SW480 (cell line): ENCODE data around the gene KCND2.
A peak's percentile ranks its signal among the peaks of the same experiment; 100 is the strongest.
"Not testable (repeated sequence)": the region's sequence is repeated elsewhere in the genome, so short reads cannot be mapped to it uniquely, and the experiment has no call there.

Experiments
- DNase-seq: peaks from one replicate; pipeline ENCODE4 v3.0.0-alpha.2; 2016; ENCODE audit warnings: low spot score

The KCND2 gene

DNA sequence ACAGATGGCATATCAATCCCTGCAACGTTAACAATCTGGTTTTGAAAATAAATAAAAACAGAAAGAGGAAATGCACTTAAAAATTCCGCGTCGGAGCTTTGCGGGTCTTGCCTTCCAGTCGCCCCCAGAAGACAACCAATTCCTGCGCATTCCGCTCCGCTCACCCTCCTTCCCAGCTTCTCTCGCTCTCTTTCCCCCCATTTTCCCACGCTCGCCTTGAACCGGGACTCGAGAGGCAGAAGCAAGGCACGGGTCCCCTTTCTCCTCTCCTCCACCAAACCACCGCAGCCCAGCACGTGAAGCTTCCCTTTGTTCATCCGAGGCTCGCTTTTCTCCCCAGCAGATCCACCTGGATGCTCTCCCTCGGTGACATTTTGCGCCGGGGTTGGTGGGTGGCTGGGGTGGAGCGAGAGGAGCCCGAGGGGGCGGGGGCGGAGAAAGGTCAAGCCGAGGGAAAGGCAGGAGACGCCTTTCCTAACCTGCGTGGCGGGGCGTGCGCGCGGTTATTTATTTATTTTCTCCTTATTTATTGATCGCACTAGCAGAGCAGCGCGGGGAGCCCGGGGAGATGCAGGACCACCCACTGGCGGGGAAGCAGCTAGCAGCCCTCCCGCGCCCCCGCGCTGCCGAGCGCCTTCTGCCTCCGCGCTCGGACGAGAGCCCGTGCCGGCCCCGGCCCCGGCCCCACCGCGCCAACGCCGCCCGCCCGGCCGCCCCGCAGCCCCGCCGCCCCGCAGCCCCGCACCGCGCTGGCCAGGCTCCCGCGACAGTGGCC lies at the start of gene KCND2:
Gene KCND2 (plus strand): TSS at position 475 of the 775 bp plus-strand sequence.
- peak; percentile 8 for DNase-seq

DNA sequence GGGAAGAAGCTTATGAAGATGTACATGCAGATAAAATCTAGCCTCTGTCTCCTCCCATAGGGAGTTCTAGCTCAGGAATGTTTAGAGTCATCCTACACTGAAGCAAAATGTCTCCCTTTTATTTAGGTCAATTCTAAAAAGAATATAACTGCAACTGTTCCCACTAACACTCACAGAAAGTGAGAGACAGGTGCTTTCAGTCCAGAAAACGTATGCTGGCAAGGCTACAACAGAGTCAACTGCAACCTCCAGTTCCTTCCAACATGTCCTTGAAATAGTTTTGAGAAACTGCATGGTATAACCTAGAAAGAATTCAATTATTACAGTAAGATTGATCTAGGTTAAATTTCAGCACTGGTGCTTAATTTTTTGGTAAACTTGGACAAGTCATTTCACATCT lies 46.8 kb upstream of the KCND2 start:
- DNase-seq, result no peak

DNA sequence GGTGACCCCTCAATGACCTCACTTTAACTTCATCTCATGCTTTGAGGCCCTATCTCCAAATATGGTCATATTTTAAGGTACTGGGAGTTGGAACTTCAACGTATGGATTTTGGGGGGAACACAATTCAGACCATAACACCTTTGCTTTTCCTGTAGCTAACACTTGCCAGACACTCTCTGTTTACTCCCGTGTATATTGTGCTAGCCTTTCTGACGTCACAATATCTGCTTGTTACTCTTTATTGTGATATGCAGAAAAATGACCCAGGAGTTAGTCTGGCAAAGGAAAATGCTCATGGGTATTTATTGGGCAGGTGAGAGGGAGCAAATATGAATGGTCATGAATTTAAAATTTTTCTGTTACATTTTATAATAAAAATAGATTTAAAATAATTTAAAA lies 45.7 kb upstream of the KCND2 start:
- no peak for DNase-seq

DNA sequence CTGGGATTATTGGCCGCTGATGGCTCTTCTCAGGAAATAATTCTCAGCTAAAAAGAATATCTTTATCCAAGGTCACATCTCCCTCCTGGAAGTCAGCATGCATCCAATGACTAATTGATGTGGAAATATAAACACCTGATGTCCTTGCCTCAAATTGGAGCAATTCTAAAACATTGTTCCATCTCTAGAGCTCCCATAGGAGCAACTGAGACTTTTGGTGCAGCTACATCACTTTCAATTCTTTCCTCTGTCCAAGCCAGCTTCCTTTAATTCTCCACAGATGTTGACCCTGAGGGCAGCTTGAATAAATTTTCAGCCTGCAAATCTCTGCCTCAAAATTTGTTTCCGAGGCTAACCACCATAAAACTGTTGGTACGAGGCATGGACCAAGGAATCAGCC lies 43.9 kb upstream of the KCND2 start:
- DNase-seq, result no peak

DNA sequence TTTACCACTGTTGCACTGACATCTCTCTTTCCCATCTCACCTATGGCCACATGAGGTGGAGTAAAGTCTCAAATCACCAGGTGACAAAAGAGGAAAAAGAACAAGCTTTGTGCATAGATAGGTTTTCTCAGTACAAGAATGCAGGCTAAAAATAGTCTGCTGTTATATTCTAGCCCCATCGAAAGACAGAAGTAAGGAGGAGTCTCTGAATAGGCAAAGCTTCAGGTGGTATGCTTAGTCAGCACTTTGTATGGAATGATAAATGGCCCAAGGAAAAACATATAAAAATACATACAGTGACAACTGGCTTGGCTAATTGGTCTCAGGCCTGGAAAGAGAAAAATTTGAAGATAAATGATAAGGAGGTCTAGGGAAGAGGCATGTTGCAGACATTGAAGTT lies 39.6 kb upstream of the KCND2 start:
- DNase-seq, result no peak

DNA sequence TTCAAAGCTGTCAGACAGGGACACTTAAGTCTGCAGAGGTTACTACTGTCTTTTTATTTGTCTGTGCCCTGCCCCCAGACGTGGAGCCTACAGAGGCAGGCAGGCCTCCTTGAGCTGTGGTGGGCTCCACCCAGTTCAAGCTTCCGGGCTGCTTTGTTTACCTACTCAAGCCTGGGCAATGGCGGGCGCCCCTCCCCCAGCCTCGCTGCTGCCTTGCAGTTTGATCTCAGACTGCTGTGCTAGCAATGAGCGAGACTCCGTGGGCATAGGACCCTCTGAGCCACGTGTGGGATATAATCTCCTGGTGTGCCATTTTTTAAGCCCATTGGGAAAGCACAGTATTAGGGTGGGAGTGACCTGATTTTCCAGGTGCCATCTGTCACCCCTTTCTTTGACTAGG lies 32.6 kb upstream of the KCND2 start:
- DNase-seq, result not testable (repeated sequence)

DNA sequence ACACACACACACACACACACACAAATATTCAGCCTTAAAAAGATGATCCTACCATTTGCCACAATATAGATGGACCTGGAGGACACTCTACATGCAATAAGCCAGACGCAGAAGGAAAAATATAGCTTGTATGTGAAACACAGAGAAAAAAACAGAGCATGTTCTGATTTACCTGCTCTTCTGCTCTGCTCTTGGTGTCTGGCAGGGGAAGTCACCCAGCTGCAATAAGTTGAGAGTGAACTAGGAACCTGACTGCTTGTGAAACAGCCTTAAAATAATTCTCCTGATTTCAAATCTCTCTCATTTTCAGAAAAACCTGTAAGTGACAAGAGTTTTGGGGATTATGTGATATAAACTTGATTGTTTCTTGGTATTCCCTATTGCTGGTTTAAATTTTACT lies 31.0 kb upstream of the KCND2 start:
- DNase-seq, result no peak

DNA sequence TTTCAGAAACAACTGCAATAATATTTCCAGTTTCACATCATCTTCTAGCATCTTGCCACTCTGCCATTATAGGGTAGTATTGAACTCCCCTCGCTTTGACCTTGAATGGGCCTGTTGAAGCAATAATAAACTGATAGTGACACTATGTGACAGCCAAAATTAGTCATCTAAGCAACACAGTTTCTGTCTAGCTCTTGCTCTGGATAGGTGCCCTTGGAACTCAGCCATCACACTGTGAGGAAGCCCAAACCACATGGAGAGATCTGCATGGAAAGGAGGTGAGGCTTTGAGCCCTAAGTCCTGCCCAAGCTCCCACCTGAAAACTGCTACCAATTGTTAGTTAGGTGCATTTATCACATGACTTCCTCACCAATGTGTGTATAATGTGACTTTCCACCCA lies 18.1 kb upstream of the KCND2 start:
- DNase-seq, result no peak

DNA sequence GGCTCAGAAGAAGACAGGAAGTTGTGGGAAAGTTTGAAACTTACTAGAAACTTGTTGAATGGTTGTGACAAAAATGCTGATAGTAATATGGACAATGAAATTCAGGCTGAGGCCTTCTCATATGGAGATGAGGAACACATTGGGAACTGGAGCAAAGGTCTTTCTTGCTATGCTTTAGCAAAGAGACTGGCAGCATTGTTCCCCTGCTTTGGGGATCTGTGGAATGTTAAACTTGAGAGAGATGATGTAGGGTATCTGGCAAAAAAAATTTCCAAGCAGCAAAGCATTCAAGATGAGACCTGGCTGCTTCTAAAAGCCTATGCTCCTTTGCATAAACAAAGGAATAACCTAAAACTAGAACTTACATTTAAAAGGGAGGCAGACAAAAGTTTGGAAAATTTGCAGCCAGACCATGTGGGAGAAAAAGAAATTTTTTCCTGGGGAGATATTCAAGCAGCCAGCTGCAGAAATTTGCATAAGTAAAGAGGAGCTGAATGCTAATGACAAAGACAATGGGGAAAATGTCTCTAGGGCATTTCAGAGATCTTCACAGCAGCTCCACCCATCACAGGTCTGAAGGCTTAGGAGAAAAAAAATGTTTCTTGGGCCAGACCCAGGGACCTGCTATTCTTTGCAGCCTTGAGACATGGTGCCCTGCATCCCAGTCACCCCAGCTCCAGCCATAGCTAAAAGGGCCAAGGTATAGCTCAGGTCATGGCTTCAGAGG lies 16.5 kb upstream of the KCND2 start:
- no peak for DNase-seq

DNA sequence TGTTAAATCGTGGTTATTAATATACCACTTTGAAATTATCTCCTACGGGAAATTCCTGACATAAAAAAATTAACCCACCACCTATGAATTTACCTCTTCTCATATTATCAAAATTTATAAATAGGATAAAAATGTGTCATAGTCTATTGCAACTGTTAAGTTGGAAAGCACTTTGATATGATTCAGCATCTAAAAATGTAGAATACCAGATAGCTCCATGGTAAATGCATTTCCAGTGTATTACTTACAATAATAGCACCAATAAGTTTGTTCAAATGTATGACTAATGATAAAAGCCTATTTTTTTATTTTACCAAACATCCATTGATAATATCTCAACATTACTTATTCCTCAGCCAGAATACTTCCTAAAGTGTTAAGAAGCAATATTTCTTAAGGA lies 13.6 kb upstream of the KCND2 start:
- DNase-seq, result no peak

DNA sequence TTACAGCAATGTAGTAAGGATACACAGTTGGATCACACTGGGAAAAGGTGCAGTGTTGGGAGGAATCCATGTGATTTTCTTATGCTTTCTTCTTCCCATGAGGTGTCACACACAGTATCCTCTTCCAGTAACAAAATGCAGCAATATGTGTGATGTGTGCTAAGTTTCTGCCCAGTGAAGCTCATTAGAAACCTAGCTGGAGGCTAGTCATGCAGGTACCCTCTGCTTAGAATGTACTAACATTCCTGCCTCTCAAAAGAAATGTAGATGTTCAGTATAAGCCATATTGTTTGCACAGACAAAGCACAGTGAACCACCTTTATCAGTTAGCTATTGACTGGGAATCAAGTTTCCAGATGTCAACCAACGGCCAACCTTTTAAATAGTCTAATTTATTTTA lies 12.9 kb upstream of the KCND2 start:
- no peak for DNase-seq

DNA sequence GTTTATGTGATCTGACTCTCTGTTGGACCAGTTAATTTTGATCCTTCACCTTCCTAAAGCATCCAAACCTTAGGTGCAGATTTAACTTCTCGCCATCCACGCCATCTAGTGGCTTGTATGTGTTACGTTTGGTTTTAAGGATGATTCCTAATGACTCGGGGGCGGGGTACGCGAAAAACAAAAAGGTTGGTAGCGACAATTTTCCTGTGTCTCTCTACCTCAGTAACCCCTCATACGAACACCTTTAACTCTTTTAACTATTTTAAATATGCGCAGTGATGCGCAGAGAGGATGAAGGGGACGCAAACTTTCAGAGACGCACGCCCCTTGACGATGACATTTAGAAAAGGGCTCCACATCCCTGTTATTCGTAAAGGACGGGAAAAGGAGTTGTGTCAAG lies 714 bp upstream of the KCND2 start:
- peak; percentile 69 for DNase-seq

DNA sequence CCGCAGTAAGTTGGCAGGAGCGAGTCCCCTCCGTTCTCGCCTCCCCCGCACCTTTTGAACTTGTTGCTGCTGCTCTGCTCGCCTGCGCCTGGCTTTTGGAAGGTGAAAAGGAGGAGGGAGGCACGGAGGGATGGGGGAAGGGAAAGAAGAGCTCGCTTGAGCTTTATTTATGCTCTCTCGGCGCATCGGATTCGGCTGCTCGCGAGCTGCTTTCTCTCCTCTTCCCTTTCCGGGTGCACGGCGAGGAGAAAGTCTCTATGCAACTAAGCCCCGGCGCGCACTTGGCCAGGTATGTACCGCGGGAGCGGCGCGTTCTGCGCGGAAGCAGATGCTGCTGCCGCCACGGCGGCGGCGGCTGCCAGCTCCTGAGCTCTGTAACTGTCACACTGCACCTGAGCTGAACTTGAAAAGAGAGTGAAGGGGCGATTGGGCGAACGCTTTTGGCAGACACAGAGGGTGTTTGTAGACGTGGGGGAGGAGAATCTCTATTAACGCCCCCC lies 551 bp downstream of the KCND2 start:
- DNase-seq, result peak; percentile 32

DNA sequence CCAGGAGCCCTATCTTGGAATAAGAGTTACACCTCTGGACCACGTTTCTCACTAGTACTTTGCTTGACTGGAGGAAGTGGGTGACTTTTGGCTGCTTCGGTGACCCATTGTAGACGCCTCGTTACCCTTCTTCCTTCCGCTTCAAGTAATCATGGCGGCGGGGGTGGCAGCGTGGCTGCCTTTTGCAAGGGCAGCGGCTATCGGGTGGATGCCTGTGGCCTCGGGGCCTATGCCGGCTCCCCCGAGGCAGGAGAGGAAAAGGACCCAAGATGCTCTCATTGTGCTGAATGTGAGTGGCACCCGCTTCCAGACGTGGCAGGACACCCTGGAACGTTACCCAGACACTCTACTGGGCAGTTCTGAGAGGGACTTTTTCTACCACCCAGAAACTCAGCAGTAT lies 1.5 kb downstream of the KCND2 start:
- no peak for DNase-seq

DNA sequence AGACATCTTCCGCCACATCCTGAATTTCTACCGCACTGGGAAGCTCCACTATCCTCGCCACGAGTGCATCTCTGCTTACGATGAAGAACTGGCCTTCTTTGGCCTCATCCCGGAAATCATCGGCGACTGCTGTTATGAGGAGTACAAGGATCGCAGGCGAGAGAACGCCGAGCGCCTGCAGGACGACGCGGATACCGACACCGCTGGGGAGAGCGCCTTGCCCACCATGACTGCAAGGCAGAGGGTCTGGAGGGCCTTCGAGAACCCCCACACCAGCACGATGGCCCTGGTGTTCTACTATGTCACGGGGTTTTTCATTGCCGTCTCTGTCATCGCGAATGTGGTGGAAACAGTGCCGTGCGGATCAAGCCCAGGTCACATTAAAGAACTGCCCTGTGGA lies 1.9 kb downstream of the KCND2 start:
- DNase-seq, result no peak

DNA sequence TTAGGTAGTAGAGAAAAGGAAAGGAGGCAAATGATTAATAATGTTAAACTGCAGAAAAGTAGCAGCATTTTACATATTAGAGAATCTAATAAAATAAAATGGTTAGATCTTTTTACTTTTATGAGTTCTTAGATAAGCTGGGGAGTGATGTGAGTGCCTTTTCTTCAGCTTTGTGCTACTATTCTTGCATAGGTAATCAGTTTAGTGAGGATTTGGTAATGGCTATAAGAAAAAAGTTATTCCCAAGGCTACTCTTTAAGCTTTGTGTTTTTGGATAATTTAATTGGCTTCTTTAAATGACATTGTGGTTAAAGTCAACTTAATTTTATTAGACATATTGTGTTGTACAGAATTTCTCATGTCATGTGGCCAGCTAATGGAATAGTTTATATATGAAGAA lies 3.7 kb downstream of the KCND2 start:
- no peak for DNase-seq

DNA sequence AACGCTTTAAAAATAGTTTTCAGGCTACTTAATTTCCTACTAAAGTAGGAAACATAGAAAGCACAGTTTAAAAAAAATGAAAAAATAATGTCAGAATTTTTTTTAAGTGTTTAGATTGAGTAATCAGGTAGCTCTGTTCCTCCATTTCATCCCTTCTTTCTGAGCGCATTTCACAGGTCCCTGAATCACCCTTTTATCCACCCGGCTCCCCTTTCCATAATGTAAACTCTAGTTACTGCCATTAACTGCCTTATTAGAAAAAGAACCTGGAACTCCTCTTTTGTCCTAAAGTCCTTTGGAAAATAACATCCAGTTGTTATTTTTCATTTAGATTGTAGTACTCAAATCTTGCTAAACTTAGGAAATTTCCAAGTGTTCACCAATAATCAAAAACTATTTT lies 5.8 kb downstream of the KCND2 start:
- no peak for DNase-seq

DNA sequence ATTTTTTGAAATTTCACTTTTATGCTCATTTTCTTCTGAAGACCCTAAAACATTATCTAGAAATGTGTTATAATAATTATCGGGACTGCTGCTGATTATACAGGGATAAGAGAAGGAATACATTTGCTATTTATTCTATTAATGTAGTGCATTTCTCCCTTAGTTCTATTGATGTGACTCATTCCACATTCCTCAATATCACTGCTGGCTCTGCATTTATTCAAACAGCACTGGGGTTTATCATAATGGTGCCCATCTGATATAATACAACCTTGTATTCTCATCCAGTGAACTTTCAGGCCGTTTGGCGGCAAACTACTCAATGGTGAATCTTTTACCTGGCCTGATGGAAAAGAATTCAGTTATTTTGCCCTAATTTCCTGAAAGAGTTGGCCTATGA lies 7.8 kb downstream of the KCND2 start:
- no peak for DNase-seq

DNA sequence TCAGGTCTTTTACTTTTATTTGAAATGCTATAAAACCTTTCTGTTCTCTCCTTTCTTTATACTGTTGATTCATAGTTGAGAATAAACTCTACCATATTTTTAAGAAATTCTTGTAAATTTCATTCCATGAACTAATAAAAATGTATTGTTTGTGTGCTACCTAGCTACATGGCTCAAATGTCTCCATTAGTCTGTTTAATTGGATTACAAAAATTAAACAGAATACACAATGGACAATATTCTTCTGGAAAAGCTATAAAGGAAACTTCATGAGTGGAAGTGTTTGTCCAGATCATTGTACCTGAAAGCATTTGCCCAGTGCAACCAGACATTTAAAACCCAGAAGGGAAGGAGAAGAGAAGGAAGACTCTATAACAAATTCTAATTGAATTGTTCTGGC lies 20.1 kb downstream of the KCND2 start:
- no peak for DNase-seq

DNA sequence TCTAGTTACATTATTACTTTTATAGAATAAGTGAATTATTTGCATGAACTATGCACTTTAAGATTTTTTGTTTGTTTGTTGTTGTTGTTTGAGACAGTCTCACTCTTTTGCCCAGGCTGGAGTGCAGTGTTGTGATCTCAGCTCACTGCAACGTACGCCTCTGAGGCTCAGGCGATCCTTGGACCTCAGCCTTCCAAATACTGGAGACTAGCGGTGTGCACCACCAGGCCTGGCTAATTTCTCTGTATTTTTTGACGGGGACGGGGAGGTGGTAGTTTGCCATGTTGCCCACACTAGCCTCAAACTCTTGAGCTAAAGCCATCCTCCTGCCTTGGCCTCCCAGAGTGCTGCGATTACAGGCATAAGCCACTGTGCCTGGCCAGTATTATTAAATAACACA lies 29.2 kb downstream of the KCND2 start:
- no peak for DNase-seq

DNA sequence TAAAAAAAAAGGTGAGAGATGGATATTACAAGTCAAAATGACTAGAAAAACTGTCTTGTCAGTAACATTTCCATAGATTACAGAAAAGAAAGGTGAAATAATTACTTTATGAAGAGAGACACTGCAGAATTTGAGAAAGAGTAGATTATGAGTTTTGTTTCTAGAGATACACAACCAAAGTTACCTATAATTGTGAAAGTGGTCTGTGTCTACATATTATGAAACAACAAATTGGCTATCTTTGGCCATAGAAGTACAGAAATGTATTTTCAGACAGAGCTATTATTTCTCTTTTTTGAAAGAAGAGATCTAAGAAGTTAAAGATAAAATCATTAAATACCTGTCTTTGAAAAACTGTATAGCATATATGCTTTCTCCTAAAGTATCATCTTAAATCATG lies 30.1 kb downstream of the KCND2 start:
- no peak for DNase-seq

DNA sequence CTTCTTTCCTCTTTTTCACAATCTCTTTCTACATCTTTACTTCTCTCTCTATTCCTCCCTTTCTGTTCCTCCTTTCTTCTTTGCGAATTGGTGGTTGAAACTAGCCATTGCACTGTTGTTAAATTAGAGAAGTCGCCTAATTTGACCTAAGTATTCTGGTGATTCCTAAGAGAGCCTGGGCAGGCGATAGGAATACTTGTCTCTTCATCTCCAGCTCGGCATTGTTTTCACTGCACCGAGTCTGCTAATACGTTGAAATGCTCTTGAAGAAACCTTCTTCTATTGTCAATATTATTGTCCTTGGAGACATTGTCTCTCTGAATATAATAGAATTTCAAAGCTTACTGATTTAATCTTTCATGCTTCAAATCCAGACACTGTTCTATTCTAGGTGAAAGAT lies 31.7 kb downstream of the KCND2 start:
- no peak for DNase-seq

DNA sequence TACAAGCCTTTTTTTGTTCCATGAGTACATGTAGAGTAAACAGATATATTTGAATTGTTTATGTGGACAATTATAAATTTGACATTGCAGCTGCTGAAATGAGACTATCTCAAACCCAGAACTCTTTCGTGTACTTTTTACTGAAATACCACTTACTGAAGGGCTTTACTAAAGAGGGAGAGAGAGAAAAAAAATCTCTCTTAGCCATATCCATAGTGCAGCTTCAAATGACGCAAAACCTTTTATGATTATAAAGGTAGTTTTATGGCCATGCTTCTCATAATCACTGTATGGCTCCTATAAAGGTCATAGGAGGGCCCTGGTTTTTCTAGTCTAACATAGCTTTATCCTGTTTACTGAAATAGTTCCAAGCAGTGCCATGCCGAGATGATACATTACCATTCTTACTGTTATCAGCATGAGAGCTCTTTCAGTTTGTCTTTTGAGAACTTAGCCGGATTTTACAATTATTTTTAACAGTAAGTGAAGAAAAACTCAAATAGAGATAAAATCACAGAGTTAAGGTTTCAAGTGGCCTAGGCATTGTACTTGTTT lies 35.1 kb downstream of the KCND2 start:
- DNase-seq, result no peak
